GOT3 (cell line): ENCODE measurements around the gene SMC4.

ENCODE experiments used
- DNase-seq: peaks from one replicate; lab custom pipeline; 2025; ENCODE audit warnings: mixed read lengths; lab: John Stamatoyannopoulos, UW

SMC4 gene

DNA sequence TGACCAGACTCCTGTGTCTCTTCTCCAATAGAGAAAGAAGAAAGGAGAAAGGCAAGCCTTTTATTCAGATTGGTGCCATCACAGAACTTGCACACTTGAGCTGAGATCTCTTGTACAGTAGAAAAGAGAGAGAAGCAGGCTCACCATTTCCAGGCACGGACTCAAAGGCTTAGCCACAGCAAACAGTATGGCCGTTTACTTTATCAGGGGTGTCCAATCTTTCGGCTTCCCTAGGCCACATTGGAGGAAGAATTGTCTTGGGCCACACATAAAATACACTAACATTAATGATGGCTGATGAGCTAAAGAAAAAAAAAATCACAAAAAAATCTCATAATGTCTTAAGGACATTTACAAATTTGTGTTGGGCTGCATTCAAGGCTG lies 5.4 kb upstream of the SMC4 start:
- no peak for DNase-seq

DNA sequence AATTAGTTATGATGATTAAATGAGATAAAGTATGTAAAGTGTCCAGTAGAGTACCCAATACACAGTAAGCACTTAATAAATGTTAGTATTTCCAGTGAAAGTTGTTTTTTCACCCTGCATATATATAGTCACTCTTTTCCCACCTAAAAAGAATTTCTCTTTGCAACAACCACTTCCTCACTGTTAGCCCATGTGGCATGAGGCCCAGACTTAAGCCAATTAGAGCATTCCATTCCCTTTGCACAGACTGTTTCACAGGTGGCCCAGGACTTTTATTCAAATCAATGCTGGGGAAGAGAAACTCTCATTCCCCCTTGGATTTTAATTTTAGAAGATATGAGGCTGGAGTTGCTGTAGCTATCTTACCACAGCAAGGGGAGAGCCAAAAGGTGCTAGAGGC lies 4.2 kb upstream of the SMC4 start:
- no peak for DNase-seq

DNA sequence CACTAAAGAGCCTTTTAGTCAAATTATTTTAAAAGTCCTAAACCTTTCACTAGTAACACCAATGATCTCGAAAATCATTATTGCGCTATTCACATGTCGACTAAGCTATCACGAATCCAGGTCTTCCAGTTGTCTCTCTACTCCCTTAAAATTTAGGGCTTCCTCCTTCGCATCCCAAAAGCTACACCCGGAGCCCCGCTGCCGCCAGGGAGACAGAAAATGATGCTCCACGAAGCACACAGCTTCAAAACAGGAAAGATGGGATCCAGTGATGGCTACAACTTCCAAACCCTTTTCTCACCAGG lies 678 bp upstream of the SMC4 start:
- no peak for DNase-seq

DNA sequence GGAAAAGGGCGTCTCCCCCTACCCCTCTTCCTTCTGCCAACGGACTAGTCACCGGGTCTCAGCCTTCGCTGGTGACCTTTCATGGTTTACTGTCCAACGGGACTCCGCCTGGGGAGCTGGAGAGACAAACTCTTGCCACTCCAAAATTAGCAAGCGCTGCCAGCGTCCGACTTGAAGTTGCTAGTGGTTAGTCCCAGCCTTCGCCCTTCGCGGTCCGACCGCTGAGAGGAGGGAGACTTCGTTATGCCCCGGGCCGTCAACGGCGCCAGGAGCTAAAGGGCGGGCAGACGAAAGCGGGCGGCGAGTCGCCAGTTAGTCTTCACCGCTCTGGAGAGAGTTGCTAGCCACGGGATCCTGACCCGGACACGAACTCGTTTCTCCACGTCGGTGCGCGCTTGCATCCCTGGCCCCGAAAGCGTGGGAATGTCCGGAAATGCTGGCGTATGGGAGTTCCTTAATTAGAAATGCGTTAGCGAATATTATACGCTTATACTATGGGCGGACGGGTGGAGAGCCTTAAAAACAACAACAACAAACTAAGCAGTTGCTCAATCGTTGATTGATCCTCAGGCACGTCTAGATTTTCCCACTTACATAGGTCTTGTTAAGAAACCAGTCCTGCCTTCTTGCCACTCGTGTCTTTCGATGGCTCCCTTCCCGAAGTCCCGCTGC lies 716 bp downstream of the SMC4 start:
- no peak for DNase-seq

DNA sequence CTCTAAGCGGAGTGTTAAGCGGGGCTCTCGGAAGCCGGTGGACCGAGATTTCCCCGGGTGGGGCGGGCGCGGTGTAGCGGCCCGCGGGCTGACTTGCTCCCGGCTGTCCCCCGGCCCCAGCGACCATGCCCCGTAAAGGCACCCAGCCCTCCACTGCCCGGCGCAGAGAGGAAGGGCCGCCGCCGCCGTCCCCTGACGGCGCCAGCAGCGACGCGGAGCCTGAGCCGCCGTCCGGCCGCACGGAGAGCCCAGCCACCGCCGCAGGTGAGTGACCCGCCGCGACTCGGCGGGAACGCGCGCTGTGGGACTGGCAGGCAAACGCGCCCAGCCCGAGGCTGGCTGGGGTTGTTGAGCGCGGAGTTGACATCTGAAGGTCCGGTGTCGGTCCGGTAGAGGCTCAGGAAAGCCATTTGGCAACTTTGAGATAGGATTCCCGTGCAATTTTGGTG lies 1.3 kb downstream of the SMC4 start:
- DNase-seq, result no peak

DNA sequence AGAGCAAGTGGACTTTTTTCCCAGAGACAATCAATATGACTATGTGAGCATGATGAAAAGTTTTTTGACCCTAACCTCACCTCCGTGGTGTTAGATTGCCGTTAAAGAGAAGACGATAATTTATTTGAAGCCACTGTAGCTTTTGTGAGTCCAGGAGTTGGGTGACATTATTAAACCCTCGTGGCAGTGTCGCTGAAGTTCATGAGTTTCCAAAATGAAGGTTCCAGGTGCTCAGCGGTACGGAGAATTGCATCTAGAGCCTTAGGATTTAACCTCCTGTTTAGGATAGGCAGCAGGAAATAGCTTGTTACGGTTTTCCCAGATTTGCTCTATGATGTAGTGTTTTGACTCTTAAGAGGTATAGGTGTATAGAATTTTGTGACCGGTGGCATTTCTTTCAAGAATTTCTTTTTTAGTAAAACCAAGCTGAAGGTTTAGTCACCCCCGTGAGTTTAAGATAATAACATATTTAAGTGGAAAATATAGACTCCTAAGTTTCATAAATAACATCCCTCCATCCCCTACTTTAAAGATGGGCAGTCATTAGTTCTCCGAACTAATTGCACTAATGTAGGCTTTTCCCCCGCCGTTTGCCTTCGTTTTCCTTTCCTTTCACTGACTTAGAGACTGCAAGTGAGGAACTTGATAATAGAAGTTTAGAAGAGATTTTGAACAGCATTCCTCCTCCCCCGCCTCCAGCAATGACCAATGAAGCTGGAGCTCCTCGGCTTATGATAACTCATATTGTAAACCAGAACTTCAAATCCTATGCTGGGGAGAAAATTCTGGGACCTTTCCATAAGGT lies 2.0 kb downstream of the SMC4 start:
- DNase-seq, result no peak

DNA sequence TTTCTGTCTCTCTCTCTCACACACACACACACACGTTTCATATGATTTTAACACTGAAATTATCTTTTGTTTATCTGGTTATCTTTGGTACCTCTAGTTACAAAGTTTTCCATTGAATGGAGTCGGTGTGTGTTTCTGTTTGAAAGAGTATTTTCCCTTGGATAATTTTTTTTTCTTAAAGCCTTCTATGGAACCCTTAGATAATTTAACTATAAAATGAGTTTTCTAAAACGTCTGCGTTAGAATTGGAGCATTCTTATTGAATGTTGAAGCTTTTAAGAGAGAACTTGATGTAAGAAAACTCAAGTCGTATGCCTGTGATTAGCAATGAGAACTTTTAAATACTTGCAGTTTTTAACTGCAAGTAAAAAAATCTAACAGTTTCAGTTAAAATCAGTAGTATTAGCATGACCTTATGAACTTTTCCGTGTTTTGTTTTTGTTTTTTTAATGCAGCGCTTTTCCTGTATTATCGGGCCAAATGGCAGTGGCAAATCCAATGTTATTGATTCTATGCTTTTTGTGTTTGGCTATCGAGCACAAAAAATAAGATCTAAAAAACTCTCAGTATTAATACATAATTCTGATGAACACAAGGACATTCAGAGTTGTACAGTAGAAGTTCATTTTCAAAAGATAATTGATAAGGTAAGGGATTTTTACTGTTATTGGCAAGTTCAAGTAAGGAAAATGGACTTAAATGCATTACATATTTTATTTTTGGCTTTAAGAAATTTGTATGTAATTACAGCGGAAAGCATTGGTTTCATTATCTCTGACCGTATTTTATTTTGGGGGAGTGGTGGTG lies 3.0 kb downstream of the SMC4 start:
- DNase-seq, result no peak

DNA sequence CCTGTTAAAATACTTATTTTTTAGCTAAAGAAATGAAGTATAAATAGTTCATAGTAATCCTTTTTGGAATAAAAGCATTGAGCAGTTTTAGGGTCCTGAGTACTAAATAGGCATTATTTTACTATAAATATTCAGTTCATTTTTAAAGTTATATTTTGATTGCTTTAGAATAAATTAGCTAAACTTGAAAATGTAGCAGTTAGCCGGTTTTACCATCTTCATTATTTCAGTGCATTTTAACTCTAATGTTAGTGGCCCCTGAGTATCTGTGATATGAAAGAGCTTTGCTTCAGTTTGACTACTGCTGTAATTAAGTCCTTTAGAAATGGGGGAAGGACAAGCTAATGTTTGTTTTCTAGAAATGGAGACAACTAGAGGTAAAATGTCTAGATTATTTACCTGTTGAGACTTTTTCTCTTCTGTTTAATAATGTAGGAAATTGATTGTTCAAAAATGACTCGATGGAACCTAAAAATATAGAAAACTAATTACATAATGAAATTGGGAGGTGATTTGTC lies 3.6 kb downstream of the SMC4 start:
- DNase-seq, result no peak

DNA sequence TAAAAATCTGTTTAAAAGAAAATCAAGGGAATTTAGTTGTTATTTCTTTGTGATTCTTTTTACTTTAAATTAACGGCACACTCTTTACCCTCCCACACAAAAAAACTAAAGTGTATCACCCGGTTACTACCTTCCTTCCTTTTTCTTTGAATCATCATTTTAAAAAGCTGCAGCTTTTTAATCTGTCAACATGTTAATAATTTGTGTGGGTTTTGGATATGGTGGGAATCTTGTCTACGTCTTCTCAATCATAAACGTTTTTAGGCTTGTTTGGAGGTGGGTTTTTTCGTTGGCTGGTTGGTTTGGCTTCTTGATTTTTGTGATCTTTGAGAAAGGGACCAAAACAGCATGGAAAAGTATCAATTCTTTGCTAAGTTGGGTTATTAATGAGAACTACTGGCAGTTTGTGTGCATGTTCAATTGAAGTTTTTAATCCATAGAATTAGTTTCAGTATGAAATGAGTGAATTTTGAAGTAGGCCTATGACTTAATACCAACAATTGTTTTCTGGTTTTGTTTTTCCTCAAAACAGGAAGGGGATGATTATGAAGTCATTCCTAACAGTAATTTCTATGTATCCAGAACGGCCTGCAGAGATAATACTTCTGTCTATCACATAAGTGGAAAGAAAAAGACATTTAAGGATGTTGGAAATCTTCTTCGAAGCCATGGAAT lies 4.5 kb downstream of the SMC4 start:
- no peak for DNase-seq

DNA sequence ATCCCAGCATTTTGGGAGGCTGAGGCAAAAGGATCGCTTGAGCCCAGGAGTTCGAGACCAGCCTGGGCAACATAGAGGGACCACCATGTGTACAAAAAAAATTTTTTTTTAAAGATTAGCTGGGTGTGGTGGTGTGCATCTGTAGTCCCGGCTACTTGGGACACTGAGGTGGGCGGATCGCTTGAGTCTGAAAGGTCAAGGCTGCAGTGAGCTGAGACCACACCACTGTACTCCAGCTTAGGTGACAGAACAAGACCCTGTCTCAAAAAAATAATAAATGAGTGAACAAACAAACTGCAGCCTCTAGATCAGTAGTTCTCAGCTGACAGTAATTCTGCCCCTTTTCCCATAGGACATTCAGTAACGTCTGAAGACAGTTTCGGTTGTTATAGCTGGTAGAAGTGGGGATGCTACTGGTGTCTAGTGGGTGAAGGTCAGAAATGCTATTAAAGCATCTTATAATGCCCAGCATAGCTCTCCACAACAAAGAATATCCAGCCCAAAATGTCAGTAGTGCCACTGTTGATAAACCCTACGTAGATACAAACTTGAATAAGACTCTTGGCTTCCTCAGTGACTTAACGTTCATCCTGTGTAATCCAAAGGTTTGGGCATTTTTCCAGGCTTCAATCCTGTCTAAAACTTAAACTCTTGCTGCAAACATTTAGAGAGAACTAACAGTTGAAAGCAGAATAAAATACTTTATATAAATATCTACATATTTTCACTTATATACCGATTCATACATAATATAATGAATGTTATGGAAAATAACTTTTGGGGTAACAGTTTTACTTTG lies 10.6 kb downstream of the SMC4 start:
- DNase-seq, result no peak

DNA sequence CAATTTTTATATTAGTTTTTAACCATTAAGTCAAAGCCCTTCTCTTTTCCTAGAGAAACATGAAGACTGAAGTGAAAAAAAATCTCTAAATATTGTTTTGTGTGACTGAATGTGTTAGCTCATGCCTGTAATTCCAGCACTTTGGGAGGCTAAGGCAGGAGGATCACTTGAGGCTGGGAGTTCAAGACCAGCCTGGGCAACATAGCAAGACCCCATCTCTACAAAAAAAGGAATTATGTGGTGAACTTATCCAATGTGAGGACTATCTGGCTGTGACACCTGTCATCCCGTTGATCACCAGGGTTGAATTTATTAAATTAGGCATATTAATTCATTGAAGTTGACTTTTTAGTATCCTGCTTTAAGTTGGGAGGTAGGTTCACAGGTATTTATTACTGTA lies 13.0 kb downstream of the SMC4 start:
- no peak for DNase-seq

DNA sequence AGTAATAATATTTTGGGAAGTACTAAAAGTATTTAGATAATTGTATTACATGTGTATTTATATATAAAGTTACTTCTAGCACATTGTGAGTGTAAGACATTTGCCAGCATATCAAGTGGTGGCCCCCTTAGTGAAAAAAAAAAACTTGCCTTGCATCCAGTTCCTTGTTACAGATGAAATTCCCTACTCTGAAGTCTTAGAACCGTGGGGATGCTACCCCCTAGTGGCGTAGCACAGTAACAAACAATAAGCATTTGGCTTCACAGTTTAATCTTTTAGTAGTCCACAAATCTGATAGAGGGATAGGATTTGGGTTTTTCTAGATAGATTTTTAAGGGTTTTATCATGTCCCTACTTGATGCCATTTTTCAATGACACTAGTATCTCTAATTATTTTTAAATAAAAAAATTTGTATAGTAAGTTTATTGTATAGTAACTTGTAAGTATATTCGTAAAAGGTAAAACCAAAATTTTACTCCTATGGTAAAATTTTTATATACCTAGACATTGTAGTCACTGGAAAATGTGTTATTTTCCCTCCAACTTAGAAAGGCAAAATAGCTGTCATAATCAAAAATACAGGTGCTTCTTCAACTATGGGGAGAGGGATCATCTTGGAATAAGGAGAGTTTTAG lies 14.3 kb downstream of the SMC4 start:
- DNase-seq, result no peak

DNA sequence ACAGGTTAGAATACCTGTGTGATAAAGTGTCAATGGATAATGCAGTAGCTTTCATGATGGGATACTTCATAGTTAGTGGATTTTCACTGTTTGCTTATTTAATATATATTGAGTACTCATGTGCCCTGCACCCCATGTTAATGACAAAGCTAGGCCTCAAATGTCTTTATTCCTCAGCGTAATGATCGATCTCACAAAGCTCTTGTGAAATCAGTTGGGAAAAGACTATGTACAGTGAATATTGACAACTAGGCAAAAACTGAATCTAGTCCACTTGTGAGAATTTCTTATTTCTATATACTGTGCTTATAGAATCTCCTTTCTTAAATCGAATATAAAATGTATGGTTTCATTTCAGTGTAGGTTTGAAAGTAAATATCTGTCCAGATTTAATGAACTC lies 17.9 kb downstream of the SMC4 start:
- no peak for DNase-seq

DNA sequence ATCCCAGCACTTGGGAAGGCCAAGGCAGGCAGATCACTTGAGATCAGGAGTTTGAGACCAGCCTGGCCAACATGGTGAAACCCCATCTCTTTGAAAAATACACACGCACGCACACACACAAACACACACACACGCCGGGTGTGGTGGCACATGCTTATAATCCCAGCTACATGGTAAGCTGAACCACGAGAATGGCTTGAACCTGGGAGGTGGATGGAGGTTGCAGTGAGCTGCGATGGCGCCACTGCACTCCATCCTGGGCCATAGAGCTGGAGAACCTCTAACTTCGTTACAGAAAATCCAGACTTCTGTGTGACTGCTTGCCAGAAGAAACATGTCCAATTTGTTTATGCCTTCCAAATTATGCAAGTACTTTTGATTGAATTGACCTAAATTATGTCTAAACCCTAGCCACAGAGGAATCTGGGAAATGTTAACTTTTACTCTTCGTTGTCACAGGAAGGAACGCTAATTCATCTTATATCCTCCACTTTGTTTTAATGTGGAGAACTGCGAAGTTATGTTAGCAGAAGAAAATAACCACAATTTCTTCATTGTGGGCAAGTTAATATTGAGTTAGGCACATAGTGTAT lies 28.5 kb downstream of the SMC4 start:
- DNase-seq, result no peak

DNA sequence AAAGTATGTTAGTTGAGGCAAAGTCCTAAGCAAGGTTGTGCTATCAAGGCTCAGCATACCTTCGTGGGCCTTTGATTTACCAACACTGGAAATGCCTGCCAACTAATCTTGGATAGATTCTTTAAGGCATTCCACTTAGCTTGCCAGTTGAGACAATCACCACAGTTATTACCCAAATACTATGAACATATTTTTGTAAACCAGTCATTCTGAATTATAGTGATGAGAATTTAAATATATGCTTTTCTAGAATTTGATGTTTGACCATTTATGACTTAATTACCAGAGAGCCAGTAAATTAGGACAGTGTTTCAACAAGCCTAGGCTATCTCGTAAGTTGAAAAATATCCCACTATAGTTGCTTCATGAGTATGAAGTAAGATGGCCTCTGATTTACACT lies 34.6 kb downstream of the SMC4 start:
- no peak for DNase-seq

DNA sequence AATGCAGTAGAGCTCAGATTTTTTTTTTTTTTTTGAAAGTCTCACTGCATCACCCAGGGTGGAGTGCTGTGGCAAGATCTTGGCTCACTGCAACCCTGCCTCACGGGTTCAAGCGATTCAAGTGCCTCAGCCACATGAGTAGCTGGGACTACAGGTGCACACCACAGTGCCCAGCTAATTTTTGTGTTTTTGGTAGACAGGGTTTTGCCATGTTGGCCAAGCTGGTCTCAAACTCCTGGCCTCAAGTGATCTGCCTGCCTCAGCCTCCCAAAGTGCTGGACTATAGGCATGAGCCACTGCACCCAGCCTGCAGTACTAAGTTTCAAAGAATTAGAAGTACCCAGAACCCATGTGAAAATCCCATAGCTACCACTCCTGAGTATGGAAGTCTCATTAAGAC lies 35.6 kb downstream of the SMC4 start:
- DNase-seq, result no peak

DNA sequence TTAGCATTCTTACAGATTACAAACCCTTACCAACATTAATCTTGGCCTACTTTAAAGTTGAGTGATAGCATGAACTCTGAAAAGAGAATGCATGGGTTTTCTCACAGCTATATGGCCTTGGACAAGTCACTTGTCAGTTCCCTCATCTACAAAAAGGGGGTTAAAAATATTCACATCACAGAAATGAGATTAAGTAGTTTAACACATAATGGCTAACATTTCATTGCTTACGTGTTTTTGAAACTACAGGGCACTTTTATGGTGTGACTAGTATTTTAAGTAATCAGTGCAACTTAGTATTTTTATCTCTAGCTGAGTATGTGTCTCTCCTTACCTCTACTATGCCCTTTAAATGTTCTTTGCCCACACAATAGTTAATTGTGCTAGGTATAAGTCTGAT lies 36.3 kb downstream of the SMC4 start:
- no peak for DNase-seq

DNA sequence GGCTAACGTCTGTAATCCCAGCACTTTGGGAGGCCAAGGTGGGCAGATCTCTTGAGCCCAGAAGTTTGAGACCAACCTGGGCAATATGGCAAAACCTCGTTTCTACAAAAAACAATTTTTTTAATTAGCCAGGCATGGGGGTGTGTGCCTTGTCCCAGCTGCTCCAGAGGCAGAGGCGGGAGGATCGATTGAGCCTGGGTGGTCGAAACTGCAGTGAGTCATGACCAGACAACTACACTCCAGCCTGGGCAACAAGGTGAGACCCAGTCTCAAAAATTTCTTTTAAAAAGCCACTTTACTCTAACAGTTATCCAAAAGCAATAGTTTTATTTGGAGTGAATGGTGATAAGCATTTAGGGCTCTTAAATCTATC lies 37.6 kb downstream of the SMC4 start:
- no peak for DNase-seq

DNA sequence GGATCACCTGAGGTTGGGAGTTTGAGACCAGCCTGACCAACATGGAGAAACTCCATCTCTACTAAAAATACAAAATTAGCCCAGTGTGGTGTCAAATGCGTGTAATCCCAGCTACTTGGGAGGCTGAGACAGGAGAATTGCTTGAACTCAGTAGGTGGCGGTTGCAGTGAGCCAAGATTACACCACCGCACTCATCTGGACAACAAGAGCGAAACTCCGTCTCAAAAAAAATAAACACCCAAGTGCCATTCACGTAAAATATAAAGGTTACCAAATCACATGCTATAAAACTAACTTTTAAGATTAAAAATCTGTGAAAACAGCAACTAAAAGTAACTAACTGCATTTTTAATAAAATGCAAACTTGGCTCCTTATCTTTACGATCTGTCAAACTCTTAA lies 41.2 kb downstream of the SMC4 start:
- no peak for DNase-seq

DNA sequence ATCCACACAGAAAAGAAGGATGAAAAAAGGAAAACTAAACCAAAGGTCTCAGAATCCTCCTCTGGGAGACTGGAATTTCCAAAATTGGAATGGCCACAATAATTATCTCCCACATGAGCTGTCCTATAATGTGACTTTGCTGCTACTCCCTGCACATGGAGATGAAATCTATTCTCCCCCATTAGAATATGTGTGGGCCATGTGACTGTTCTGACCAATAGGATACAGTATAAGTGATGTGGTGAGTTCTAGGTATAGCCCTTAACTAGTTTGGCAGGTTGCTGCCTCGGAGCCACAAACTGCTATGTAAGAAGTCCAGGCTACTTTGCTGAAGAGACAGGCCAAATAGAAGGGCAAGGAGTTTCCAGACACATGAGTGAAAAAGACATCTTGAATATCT lies 45.0 kb downstream of the SMC4 start:
- DNase-seq, result no peak

DNA sequence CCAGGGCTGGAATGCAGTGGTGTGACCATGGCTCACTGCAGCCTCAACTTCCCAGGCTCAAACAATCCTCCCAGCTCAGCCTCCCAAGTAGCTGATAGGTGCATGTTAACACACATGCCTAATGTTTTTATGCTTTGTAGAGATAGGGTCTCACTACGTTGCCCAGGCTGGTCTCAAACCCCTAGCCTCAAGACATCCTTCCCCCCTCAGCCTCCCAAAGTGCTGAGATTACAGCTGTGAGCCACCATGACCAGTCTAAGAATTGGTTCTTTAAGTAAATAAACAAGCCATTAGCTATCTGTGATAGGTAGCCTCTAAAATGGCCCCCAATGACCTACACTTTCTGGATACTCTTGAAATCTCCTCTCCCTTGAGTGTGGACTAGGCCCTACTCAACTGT lies 46.4 kb downstream of the SMC4 start:
- no peak for DNase-seq
